CD14-positive monocyte (primary cell): ENCODE results near the gene C4B. TPM values are rescaled to one million over a fixed set of nuclear protein-coding genes. Genes with fewer than 3 reads are reported as not detected.

ENCODE experiments used
- DNase-seq, 3 donors: peaks; one replicate each; pipeline ENCODE4 v3.0.0-alpha.2; 2011 to 2022
- H2AFZ ChIP-seq: 2 replicates; pipeline ENCODE4 v1.6.0; 2012; ENCODE audit warnings: mild to moderate bottlenecking, low read depth, low read length, inconsistent platforms; ENCODE audit not compliant: insufficient read depth, poor library complexity, severe bottlenecking
- H3K27ac ChIP-seq, 2 donors: 1 replicate in 1 of 2; 2 replicates in 1 of 2; pipeline ENCODE4 v1.5.1; 2012 to 2013; ENCODE audit warnings: low read length in 2 of 2, control low read depth in 1 of 2, inconsistent platforms in 1 of 2, low read depth in 1 of 2, mild to moderate bottlenecking in 1 of 2
- H3K27me3 ChIP-seq, 2 donors: one replicate each; pipeline versions ENCODE4 v1.6.0 to v1.6.1; 2011 to 2013; ENCODE audit warnings: low read length in 2 of 2; ENCODE audit not compliant: control insufficient read depth in 2 of 2, insufficient read depth in 2 of 2
- H3K36me3 ChIP-seq, 2 donors: replicated peaks in 1 of 2; 1 replicate in 1 of 2; 2 replicates in 1 of 2; pipeline versions ENCODE4 v1.5.1 to v1.6.1; 2012 to 2013; ENCODE audit warnings: low read length in 2 of 2, control low read depth in 1 of 2, inconsistent platforms in 1 of 2, mild to moderate bottlenecking in 1 of 2; ENCODE audit not compliant: insufficient read depth in 2 of 2, control insufficient read depth in 1 of 2
- H3K4me1 ChIP-seq, 2 donors: 1 replicate in 1 of 2; 2 replicates in 1 of 2; pipeline versions ENCODE4 v1.5.1 to v1.6.1; 2012 to 2013; ENCODE audit warnings: low read length in 2 of 2, control low read depth in 1 of 2, inconsistent platforms in 1 of 2, mild to moderate bottlenecking in 1 of 2, moderate library complexity in 1 of 2; ENCODE audit not compliant: insufficient read depth in 2 of 2, control insufficient read depth in 1 of 2
- H3K4me2 ChIP-seq: replicated peaks from 2 replicates; pipeline ENCODE3; 2012; ENCODE audit warnings: low read length, moderate library complexity, mild to moderate bottlenecking; ENCODE audit not compliant: poor library complexity, severe bottlenecking; ENCODE audit errors: extremely low read depth
- H3K4me3 ChIP-seq, 3 experiments: fragments of 200-600 bp in 1 of 3; sonication (generic) in 1 of 3; replicated peaks in 1 of 3; 1 replicate in 2 of 3; 2 replicates in 1 of 3; pipeline ENCODE4 v1.5.1; 2011 to 2013; ENCODE audit warnings: low read length in 3 of 3, mild to moderate bottlenecking in 3 of 3, control low read depth in 2 of 3, low read depth in 2 of 3, inconsistent platforms in 1 of 3, moderate library complexity in 1 of 3
- H3K79me2 ChIP-seq: 2 replicates; pipeline ENCODE4 v1.6.0; 2012; ENCODE audit warnings: mild to moderate bottlenecking, control low read depth, inconsistent platforms, low read length, moderate library complexity; ENCODE audit not compliant: insufficient read depth
- H3K9ac ChIP-seq: 2 replicates; pipeline ENCODE4 v1.6.0; 2017; ENCODE audit warnings: low read length, mild to moderate bottlenecking; ENCODE audit not compliant: insufficient read depth, poor library complexity, severe bottlenecking
- H3K9me3 ChIP-seq, 2 donors: replicated peaks in 1 of 2; 1 replicate in 1 of 2; 2 replicates in 1 of 2; pipeline versions ENCODE4 v1.5.1 to v1.6.1; 2012 to 2013; ENCODE audit warnings: low read length in 2 of 2, control low read depth in 1 of 2; ENCODE audit not compliant: control insufficient read depth in 1 of 2, insufficient read depth in 1 of 2
- H4K20me1 ChIP-seq: 2 replicates; pipeline ENCODE4 v1.6.0; 2012; ENCODE audit warnings: mild to moderate bottlenecking, low read length, control low read depth, moderate library complexity; ENCODE audit not compliant: insufficient read depth
- H3K27ac Mint-ChIP-seq, 7 donors: one replicate each; pipeline ENCODE4 v1.8.0; 2020; ENCODE audit warnings: mild to moderate bottlenecking in 7 of 7, mixed read lengths in 7 of 7, moderate library complexity in 6 of 7, inconsistent platforms in 2 of 7
- H3K27me3 Mint-ChIP-seq, 3 donors: one replicate each; pipeline ENCODE4 v1.8.0; 2021 to 2022; ENCODE audit warnings: low read depth in 3 of 3, mild to moderate bottlenecking in 3 of 3, mixed read lengths in 3 of 3, moderate library complexity in 3 of 3, inconsistent platforms in 1 of 3
- H3K36me3 Mint-ChIP-seq, 2 donors: one replicate each; pipeline ENCODE4 v1.8.0; 2020; ENCODE audit warnings: mixed read lengths in 2 of 2, inconsistent platforms in 1 of 2, mild to moderate bottlenecking in 1 of 2
- H3K4me1 Mint-ChIP-seq: one replicate; pipeline ENCODE4 v1.8.0; 2020; ENCODE audit warnings: mild to moderate bottlenecking, mixed read lengths
- H3K4me3 Mint-ChIP-seq, 2 donors: one replicate each; pipeline ENCODE4 v1.8.0; 2020; ENCODE audit warnings: mild to moderate bottlenecking in 2 of 2, mixed read lengths in 2 of 2, moderate library complexity in 1 of 2
- H3K9me3 Mint-ChIP-seq, 7 donors: one replicate each; pipeline ENCODE4 v1.8.0; 2020 to 2022; ENCODE audit warnings: mixed read lengths in 7 of 7, mild to moderate bottlenecking in 6 of 7, moderate library complexity in 6 of 7, inconsistent platforms in 2 of 7
- CTCF ChIP-seq: fragments of 200-600 bp; IDR thresholded peaks from one replicate; pipeline ENCODE4 v1.8.0; 2022; ENCODE audit warnings: antibody characterized with exemption, mild to moderate bottlenecking
- WGBS: methylation state at CpG from one replicate; pipeline ENCODE4 v1.1.5; 2013; ENCODE audit warnings: missing lambda C conversion rate; ENCODE audit not compliant: insufficient coverage; 5-methylcytosine and 5-hydroxymethylcytosine counted together
- intact Hi-C, 2 donors: fragments of 100-400 bp; cut with micrococcal nuclease; formaldehyde crosslinking; loops; one replicate each; pipeline versions ENCODE4 v1.15.0 to v1.15.1; 2023
- polyA plus RNA-seq, 3 donors: library from polyadenylated mRNA; depleted of rRNA in 1 of 3; unstranded in 2 of 3; stranded (reverse) in 1 of 3; fragments of 300-500 nt in 2 of 3; fragments of >200 nt in 1 of 3; fragmentation: Illumina TruSeq in 2 of 3; gene quantifications; 1 replicate in 2 of 3; 2 replicates in 1 of 3; pipeline ENCODE4 v1.2.3, GENCODE V29; 2012 to 2021

Gene C4B
- polyA plus RNA-seq, 3 donors: 0.18 to 11.6 TPM; not detected in 1

GRCh38 chr6:32047084-32047478 lies 32.5 kb downstream of the C4B start:
- H3K27me3 Mint-ChIP-seq: peaks cover 1 to 3% (median 2%) of the 10 kb centered on the region in 3 donors
- Histone ChIP-seq H4K20me1 (no peaks in the 10 kb centered on the region), H3K9ac (no peak overlapping the region), H3K27ac (no peak overlapping the region), H3K9me3 (no peaks in the 10 kb centered on the region), H2AFZ (no peak overlapping the region), H3K4me3 (no peak overlapping the region), H3K36me3 (no peaks in the 10 kb centered on the region), H3K4me2 (no peak overlapping the region), H3K79me2 (no peaks in the 10 kb centered on the region), H3K4me1 (no peaks in the 10 kb centered on the region), H3K27me3 (no peaks in the 10 kb centered on the region)
- no peak for TF ChIP-seq CTCF
- no peaks in the 10 kb centered on the region for H3K9me3 Mint-ChIP-seq
- peak in 1 of 3 donors; percentile 24 for DNase-seq
- whole genome bisulfite sequencing: 94% methylated on average over 6 of the region's 11 CpGs
- no peaks in the 10 kb centered on the region for H3K36me3 Mint-ChIP-seq
- H3K4me3 Mint-ChIP-seq: no peak overlapping the region
- peaks cover 4% of the 10 kb centered on the region for H3K4me1 Mint-ChIP-seq
- H3K27ac Mint-ChIP-seq: no peak overlapping the region
- intact Hi-C loops: no loop called here

GRCh38 chr6:32047539-32047854 lies 32.9 kb downstream of the C4B start:
- no peaks in the 10 kb centered on the region for H4K20me1 ChIP-seq
- DNase-seq: no peak
- intact Hi-C loops: no loop called here
- H2AFZ ChIP-seq: no peak overlapping the region
- Mint-ChIP-seq H3K4me1 (peaks cover 4% of the 10 kb centered on the region), H3K27me3 (peaks cover 1 to 3% (median 2%) of the 10 kb centered on the region in 3 donors), H3K4me3 (no peak overlapping the region), H3K9me3 (no peaks in the 10 kb centered on the region), H3K27ac (no peak overlapping the region), H3K36me3 (no peaks in the 10 kb centered on the region)
- no peak overlapping the region for H3K4me2 ChIP-seq
- H3K79me2 ChIP-seq: no peaks in the 10 kb centered on the region
- TF ChIP-seq CTCF: no peak
- WGBS: 77% methylated on average over 6 of the region's 6 CpGs
- no peak overlapping the region for H3K9ac ChIP-seq
- H3K36me3 ChIP-seq: no peaks in the 10 kb centered on the region
- no peak overlapping the region for H3K4me3 ChIP-seq
- H3K9me3 ChIP-seq: no peaks in the 10 kb centered on the region
- no peak overlapping the region for H3K27ac ChIP-seq
- no peaks in the 10 kb centered on the region for H3K27me3 ChIP-seq
- no peaks in the 10 kb centered on the region for H3K4me1 ChIP-seq
